Measurements from ENCODE around the gene YES1. TPM values are rescaled to one million over a fixed set of nuclear protein-coding genes. Genes with fewer than 3 reads are reported as not detected.

Gene YES1
- total and polyA plus RNA-seq, 2 of the 13 experiments (the other 11 are each of a cell fraction or from before 2014, with no cell fraction given): 17.2 to 70.8 TPM

- 43% methylated on average over 4 of the region's 4 CpGs for WGBS (ENCODE audit: low lambda C conversion rate)
- Histone ChIP-seq H2AFZ (ENCODE audit: low read length) (no peak overlapping the region), H3K4me3 (replicated peaks in 1 of 3; ENCODE audit: insufficient read depth in 1 of 3, low read depth in 2 of 3, low read length in 3 of 3) (no peak overlapping the region), H3K9ac (ENCODE audit: insufficient read depth, low read depth, low read length) (no peak overlapping the region), H3K27me3 (ENCODE audit: control insufficient read depth in 1 of 2, insufficient read depth in 2 of 2, low read length in 2 of 2) (no peaks in the 10 kb centered on the region), H3K79me2 (ENCODE audit: insufficient read depth, low read length) (no peaks in the 10 kb centered on the region), H3K4me1 (ENCODE audit: insufficient read depth, low read length) (peaks cover 27% of the 10 kb centered on the region), H3K27ac (ENCODE audit: extremely low read length, insufficient read depth, low read length) (no peak overlapping the region), H3K4me2 (ENCODE audit: low read depth, low read length) (no peak overlapping the region), H3K36me3 (replicated peaks in 1 of 2; ENCODE audit: control insufficient read depth in 1 of 2, insufficient read depth in 2 of 2, low read length in 2 of 2) (no peaks in the 10 kb centered on the region), H3K9me3 (ENCODE audit: low read length) (no peaks in the 10 kb centered on the region), H4K20me1 (ENCODE audit: insufficient read depth, low read length) (no peaks in the 10 kb centered on the region)
- intact Hi-C loops (cut with micrococcal nuclease; ENCODE audit: unreplicated experiment) (no loop called here), in situ Hi-C loops (cut with HindIII; ENCODE audit: extremely low pct_ligation_motif_present, low pct_unique_long_range_greater_than_20kb) (no loop called here)
- FAIRE-seq (no peak), ATAC-seq (no peak), DNase-seq (ENCODE audit: low spot score) (no peak)
- BruUV-seq (replicated peaks): no TSS peak
- POLR2A ChIA-PET: no interaction called here
- CTCF ChIA-PET (ENCODE audit: low intra/inter-chr PET ratio, low total read pairs): no interaction called here
- TF ChIP-seq, protein P1, sequence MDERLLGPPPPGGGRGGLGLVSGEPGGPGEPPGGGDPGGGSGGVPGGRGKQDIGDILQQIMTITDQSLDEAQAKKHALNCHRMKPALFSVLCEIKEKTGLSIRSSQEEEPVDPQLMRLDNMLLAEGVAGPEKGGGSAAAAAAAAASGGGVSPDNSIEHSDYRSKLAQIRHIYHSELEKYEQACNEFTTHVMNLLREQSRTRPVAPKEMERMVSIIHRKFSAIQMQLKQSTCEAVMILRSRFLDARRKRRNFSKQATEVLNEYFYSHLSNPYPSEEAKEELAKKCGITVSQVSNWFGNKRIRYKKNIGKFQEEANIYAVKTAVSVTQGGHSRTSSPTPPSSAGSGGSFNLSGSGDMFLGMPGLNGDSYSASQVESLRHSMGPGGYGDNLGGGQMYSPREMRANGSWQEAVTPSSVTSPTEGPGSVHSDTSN (CRISPR knock-in tag; IDR thresholded peaks at IDR 0.05): no peak
- TF ChIP-seq SIX1 (CRISPR knock-in tag; IDR thresholded peaks at IDR 0.05; ENCODE audit: borderline replicate concordance) (no peak), ZNF619 (CRISPR knock-in tag; IDR thresholded peaks at IDR 0.05) (no peak), MEIS2 (CRISPR knock-in tag; IDR thresholded peaks at IDR 0.05) (no peak), RFX5 (IDR thresholded peaks at IDR 0.05; ENCODE audit: low read depth, low read length) (no peak), FOXA3 (CRISPR knock-in tag; IDR thresholded peaks at IDR 0.05) (no peak), NCOA1 (CRISPR knock-in tag; IDR thresholded peaks at IDR 0.05) (no peak), ZNF672 (CRISPR knock-in tag; IDR thresholded peaks at IDR 0.05) (no peak), FOXM1 (CRISPR knock-in tag; IDR thresholded peaks at IDR 0.05) (no peak), CENPBD1 (CRISPR knock-in tag; IDR thresholded peaks at IDR 0.05; ENCODE audit: borderline replicate concordance, low read depth) (no peak), ZNF546 (CRISPR knock-in tag; conservative IDR thresholded peaks at IDR 0.05) (no peak)
- TF ChIP-seq, protein P2, sequence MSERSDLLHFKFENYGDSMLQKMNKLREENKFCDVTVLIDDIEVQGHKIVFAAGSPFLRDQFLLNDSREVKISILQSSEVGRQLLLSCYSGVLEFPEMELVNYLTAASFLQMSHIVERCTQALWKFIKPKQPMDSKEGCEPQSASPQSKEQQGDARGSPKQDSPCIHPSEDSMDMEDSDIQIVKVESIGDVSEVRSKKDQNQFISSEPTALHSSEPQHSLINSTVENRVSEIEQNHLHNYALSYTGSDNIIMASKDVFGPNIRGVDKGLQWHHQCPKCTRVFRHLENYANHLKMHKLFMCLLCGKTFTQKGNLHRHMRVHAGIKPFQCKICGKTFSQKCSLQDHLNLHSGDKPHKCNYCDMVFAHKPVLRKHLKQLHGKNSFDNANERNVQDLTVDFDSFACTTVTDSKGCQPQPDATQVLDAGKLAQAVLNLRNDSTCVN (CRISPR knock-in tag; IDR thresholded peaks at IDR 0.05; ENCODE audit: borderline replicate concordance): no peak
- TF ChIP-seq, protein P3, sequence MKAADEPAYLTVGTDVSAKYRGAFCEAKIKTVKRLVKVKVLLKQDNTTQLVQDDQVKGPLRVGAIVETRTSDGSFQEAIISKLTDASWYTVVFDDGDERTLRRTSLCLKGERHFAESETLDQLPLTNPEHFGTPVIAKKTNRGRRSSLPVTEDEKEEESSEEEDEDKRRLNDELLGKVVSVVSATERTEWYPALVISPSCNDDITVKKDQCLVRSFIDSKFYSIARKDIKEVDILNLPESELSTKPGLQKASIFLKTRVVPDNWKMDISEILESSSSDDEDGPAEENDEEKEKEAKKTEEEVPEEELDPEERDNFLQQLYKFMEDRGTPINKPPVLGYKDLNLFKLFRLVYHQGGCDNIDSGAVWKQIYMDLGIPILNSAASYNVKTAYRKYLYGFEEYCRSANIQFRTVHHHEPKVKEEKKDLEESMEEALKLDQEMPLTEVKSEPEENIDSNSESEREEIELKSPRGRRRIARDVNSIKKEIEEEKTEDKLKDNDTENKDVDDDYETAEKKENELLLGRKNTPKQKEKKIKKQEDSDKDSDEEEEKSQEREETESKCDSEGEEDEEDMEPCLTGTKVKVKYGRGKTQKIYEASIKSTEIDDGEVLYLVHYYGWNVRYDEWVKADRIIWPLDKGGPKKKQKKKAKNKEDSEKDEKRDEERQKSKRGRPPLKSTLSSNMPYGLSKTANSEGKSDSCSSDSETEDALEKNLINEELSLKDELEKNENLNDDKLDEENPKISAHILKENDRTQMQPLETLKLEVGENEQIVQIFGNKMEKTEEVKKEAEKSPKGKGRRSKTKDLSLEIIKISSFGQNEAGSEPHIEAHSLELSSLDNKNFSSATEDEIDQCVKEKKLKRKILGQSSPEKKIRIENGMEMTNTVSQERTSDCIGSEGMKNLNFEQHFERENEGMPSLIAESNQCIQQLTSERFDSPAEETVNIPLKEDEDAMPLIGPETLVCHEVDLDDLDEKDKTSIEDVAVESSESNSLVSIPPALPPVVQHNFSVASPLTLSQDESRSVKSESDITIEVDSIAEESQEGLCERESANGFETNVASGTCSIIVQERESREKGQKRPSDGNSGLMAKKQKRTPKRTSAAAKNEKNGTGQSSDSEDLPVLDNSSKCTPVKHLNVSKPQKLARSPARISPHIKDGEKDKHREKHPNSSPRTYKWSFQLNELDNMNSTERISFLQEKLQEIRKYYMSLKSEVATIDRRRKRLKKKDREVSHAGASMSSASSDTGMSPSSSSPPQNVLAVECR (CRISPR knock-in tag; IDR thresholded peaks at IDR 0.05; ENCODE audit: borderline replicate concordance): no peak
Observed at GRCh38 chr18:820591-821165, 8.6 kb upstream of the YES1 start.

Data from HepG2 (cell line).